ENCODE measurements around the gene RRP1.

GRCh38 chr21:43743947-43744346, 45.4 kb upstream of the RRP1 start:
- TF ChIP-seq CTCF (IDR thresholded peaks at IDR 0.05) (no peak), POLR2A (IDR thresholded peaks at IDR 0.05) (no peak)

All from Peyer's patch (tissue), 4 donors.